Loucy (cell line): ENCODE data around the gene SBK2.

Source experiments
- EZH2phosphoT487 ChIP-seq: fragments of 200-600 bp; IDR thresholded peaks from 2 replicates; pipeline ENCODE4 v1.6.1; 2018; ENCODE audit warnings: antibody characterized with exemption, mild to moderate bottlenecking, moderate library complexity, borderline replicate concordance
- TF ChIP-seq, protein P1 (sequence below): fragments of 200-600 bp; sonication (generic); conservative IDR thresholded peaks from 2 replicates; pipeline ENCODE4 v1.5.1; 2014; ENCODE audit warnings: mild to moderate bottlenecking, antibody characterized with exemption, low read length

DNA sequence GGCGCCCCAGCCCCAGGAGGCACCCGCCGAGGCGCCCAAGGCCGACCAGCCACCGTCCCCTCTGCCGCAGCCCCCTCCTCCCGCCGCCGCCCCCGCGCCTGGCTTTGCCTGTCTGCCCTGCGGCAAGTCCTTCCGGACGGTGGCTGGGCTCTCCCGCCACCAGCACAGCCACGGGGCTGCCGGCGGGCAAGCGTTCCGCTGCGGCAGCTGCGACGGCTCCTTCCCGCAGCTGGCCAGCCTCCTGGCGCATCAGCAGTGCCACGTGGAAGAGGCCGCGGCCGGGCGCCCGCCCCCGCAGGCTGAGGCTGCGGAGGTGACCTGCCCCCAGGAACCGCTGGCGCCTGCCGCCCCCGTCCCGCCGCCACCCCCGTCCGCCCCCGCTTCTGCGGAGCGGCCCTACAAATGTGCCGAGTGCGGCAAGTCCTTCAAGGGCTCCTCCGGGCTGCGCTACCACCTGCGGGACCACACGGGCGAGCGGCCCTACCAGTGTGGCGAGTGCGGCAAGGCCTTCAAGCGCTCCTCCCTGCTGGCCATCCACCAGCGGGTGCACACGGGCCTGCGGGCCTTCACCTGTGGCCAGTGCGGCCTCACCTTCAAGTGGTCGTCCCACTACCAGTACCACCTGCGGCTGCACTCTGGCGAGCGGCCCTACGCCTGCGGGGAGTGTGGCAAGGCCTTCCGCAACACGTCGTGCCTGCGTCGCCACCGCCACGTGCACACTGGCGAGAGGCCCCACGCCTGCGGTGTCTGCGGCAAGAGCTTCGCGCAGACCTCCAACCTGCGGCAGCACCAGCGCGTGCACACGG lies 54.6 kb downstream of the SBK2 start:
- TF ChIP-seq, protein P1, sequence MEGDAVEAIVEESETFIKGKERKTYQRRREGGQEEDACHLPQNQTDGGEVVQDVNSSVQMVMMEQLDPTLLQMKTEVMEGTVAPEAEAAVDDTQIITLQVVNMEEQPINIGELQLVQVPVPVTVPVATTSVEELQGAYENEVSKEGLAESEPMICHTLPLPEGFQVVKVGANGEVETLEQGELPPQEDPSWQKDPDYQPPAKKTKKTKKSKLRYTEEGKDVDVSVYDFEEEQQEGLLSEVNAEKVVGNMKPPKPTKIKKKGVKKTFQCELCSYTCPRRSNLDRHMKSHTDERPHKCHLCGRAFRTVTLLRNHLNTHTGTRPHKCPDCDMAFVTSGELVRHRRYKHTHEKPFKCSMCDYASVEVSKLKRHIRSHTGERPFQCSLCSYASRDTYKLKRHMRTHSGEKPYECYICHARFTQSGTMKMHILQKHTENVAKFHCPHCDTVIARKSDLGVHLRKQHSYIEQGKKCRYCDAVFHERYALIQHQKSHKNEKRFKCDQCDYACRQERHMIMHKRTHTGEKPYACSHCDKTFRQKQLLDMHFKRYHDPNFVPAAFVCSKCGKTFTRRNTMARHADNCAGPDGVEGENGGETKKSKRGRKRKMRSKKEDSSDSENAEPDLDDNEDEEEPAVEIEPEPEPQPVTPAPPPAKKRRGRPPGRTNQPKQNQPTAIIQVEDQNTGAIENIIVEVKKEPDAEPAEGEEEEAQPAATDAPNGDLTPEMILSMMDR = no peak
- TF ChIP-seq EZH2phosphoT487 = no peak
